H9 (cell line): ENCODE data around the gene SLC22A31. TPM values are rescaled to one million over a fixed set of nuclear protein-coding genes. Genes with fewer than 3 reads are reported as not detected.

Source experiments
- DNase-seq: peaks from one replicate; pipeline ENCODE4 v3.0.0-alpha.2; 2017
- H2AFZ ChIP-seq: one replicate; pipeline ENCODE4 v1.6.1; 2013; ENCODE audit warnings: mild to moderate bottlenecking, low read length, control low read depth, moderate library complexity
- H2AK5ac ChIP-seq: 2 replicates; pipeline ENCODE4 v1.6.1; 2013; ENCODE audit warnings: low read length, control low read depth, mixed read lengths; ENCODE audit not compliant: insufficient read length
- H2BK120ac ChIP-seq: one replicate; pipeline ENCODE4 v1.6.1; 2013; ENCODE audit warnings: low read depth, mild to moderate bottlenecking, low read length, control low read depth, inconsistent platforms; ENCODE audit not compliant: poor library complexity, severe bottlenecking
- H2BK12ac ChIP-seq: 2 replicates; pipeline ENCODE4 v1.6.1; 2013; ENCODE audit warnings: low read length, control low read depth, mixed read lengths, low read depth; ENCODE audit not compliant: insufficient read length
- H2BK15ac ChIP-seq: 2 replicates; pipeline ENCODE4 v1.6.1; 2013; ENCODE audit warnings: low read depth, low read length, control low read depth
- H2BK20ac ChIP-seq: one replicate; pipeline ENCODE4 v1.6.1; 2013; ENCODE audit warnings: low read depth, mild to moderate bottlenecking, low read length, control low read depth, inconsistent platforms; ENCODE audit not compliant: poor library complexity, severe bottlenecking
- H2BK5ac ChIP-seq: 2 replicates; pipeline ENCODE4 v1.6.1; 2013; ENCODE audit warnings: low read length, control low read depth, mixed read lengths; ENCODE audit not compliant: insufficient read length
- H3K14ac ChIP-seq: 2 replicates; pipeline ENCODE4 v1.6.1; 2013; ENCODE audit warnings: low read length, control low read depth; ENCODE audit not compliant: insufficient read depth
- H3K18ac ChIP-seq: 2 replicates; pipeline ENCODE4 v1.6.1; 2013; ENCODE audit warnings: low read depth, mild to moderate bottlenecking, mixed read lengths, low read length, control low read depth; ENCODE audit not compliant: insufficient read length
- H3K23ac ChIP-seq: 2 replicates; pipeline ENCODE4 v1.6.1; 2013; ENCODE audit warnings: low read length, control low read depth, mixed read lengths, low read depth; ENCODE audit not compliant: insufficient read length
- H3K23me2 ChIP-seq: 2 replicates; pipeline ENCODE4 v1.6.1; 2013; ENCODE audit warnings: low read depth, mild to moderate bottlenecking, mixed read lengths, low read length, control low read depth; ENCODE audit not compliant: insufficient read length, poor library complexity, severe bottlenecking
- H3K27ac ChIP-seq: 2 replicates; pipeline ENCODE4 v1.5.1; 2013; ENCODE audit warnings: low read length, control low read depth, mixed read lengths, low read depth; ENCODE audit not compliant: insufficient read length
- H3K27me3 ChIP-seq: 2 replicates; pipeline ENCODE4 v1.6.1; 2013; ENCODE audit warnings: low read length, control low read depth, inconsistent platforms; ENCODE audit not compliant: insufficient read depth
- H3K4ac ChIP-seq: 2 replicates; pipeline ENCODE4 v1.6.1; 2013; ENCODE audit warnings: low read depth, mild to moderate bottlenecking, control low read depth, inconsistent platforms, low read length, moderate library complexity
- H3K4me1 ChIP-seq: 2 replicates; pipeline ENCODE4 v1.6.1; 2013; ENCODE audit warnings: low read length, control low read depth, inconsistent platforms; ENCODE audit not compliant: insufficient read depth
- H3K4me2 ChIP-seq: 2 replicates; pipeline ENCODE4 v1.6.1; 2013; ENCODE audit warnings: low read length, control low read depth, mixed read lengths; ENCODE audit not compliant: insufficient read length, insufficient read depth
- H3K56ac ChIP-seq: 2 replicates; pipeline ENCODE4 v1.6.1; 2013; ENCODE audit warnings: low read depth, mild to moderate bottlenecking, mixed read lengths, low read length, control low read depth; ENCODE audit not compliant: insufficient read length
- H3K79me1 ChIP-seq: 2 replicates; pipeline ENCODE4 v1.6.1; 2013; ENCODE audit warnings: low read depth, mild to moderate bottlenecking, moderate library complexity, low read length, control low read depth, inconsistent platforms; ENCODE audit not compliant: insufficient read depth, poor library complexity, severe bottlenecking
- H3K79me2 ChIP-seq: 2 replicates; pipeline ENCODE4 v1.6.1; 2013; ENCODE audit warnings: low read length, control low read depth, inconsistent platforms; ENCODE audit not compliant: insufficient read depth
- H3K9ac ChIP-seq: 2 replicates; pipeline ENCODE4 v1.6.1; 2013; ENCODE audit warnings: low read length, control low read depth, mixed read lengths; ENCODE audit not compliant: insufficient read length; ENCODE audit errors: extremely low read depth
- H3K9me3 ChIP-seq: one replicate; pipeline ENCODE4 v1.6.1; 2013; ENCODE audit warnings: low read depth, low read length, inconsistent platforms; ENCODE audit not compliant: control insufficient read depth
- H3T11ph ChIP-seq: one replicate; pipeline ENCODE4 v1.6.1; 2013; ENCODE audit warnings: mild to moderate bottlenecking, low read length, control low read depth, inconsistent platforms
- H4K20me1 ChIP-seq: one replicate; pipeline ENCODE4 v1.6.1; 2013; ENCODE audit not compliant: control insufficient read depth, insufficient read length, insufficient read depth
- H4K5ac ChIP-seq: 2 replicates; pipeline ENCODE4 v1.6.1; 2013; ENCODE audit warnings: low read depth, mild to moderate bottlenecking, mixed read lengths, low read length, control low read depth; ENCODE audit not compliant: insufficient read length
- H4K8ac ChIP-seq: replicated peaks from 2 replicates; pipeline ENCODE4 v1.6.1; 2013; ENCODE audit warnings: low read length, control low read depth, mixed read lengths, low read depth; ENCODE audit not compliant: insufficient read length
- H4K91ac ChIP-seq: 2 replicates; pipeline ENCODE4 v1.6.1; 2013; ENCODE audit warnings: low read depth, mild to moderate bottlenecking, moderate library complexity, mixed read lengths, low read length, control low read depth; ENCODE audit not compliant: insufficient read length
- H3K27ac Mint-ChIP-seq, 3 experiments: 2 replicates in 2 of 3; 3 replicates in 1 of 3; pipeline ENCODE4 v1.8.0; 2020 to 2021; ENCODE audit warnings: mixed read lengths in 3 of 3, mild to moderate bottlenecking in 1 of 3, moderate library complexity in 1 of 3
- H3K27me3 Mint-ChIP-seq: 2 replicates; pipeline ENCODE4 v1.8.0; 2021; ENCODE audit warnings: low read depth, mild to moderate bottlenecking, moderate library complexity, mixed read lengths
- H3K36me3 Mint-ChIP-seq, 3 experiments: 2 replicates in 2 of 3; 3 replicates in 1 of 3; pipeline ENCODE4 v1.8.0; 2020 to 2021; ENCODE audit warnings: low read depth in 3 of 3, mixed read lengths in 3 of 3; ENCODE audit not compliant: insufficient read depth in 1 of 3
- H3K4me1 Mint-ChIP-seq, 2 experiments: 2 replicates each; pipeline ENCODE4 v1.8.0; 2020; ENCODE audit warnings: mixed read lengths in 2 of 2
- H3K4me3 Mint-ChIP-seq, 2 experiments: 2 replicates in 1 of 2; 3 replicates in 1 of 2; pipeline ENCODE4 v1.8.0; 2020 to 2021; ENCODE audit warnings: mild to moderate bottlenecking in 2 of 2, mixed read lengths in 2 of 2, moderate library complexity in 1 of 2
- H3K9me3 Mint-ChIP-seq, 2 experiments: 2 replicates in 1 of 2; 3 replicates in 1 of 2; pipeline ENCODE4 v1.8.0; 2020; ENCODE audit warnings: mild to moderate bottlenecking in 2 of 2, mixed read lengths in 2 of 2, moderate library complexity in 1 of 2
- CTCF ChIP-seq: fragments of 200-600 bp; sonication (generic); conservative IDR thresholded peaks from 3 replicates; pipeline ENCODE4 v1.8.0; 2021; ENCODE audit warnings: antibody characterized with exemption, mild to moderate bottlenecking
- WGBS: extraction: QIAGEN DNeasy Blood & Tissue Kit; methylation state at CpG from one replicate; pipeline ENCODE4 v1.1.7; 2013; ENCODE audit warnings: missing lambda C conversion rate, low lambda C conversion rate, mixed read lengths; ENCODE audit not compliant: insufficient read length; ENCODE audit errors: extremely low coverage; 5-methylcytosine and 5-hydroxymethylcytosine counted together
- total RNA-seq: library from RNA; stranded (reverse); gene quantifications from 2 replicates; pipeline ENCODE4 v1.2.1, GENCODE V29; 2021

The SLC22A31 gene
- total RNA-seq, 1 experiment from 2014 or later: 7.7 TPM

- Histone ChIP-seq H3K18ac (no peak overlapping the region), H4K5ac (no peak overlapping the region), H3T11ph (no peak overlapping the region), H3K9me3 (no peaks in the 10 kb centered on the region), H2BK12ac (no peak overlapping the region), H4K8ac (no peak overlapping the region), H3K56ac (no peak overlapping the region), H2AFZ (no peak overlapping the region), H3K4ac (no peak overlapping the region), H3K79me1 (no peaks in the 10 kb centered on the region), H3K23ac (no peak overlapping the region), H3K9ac (no peak overlapping the region), H2AK5ac (no peak overlapping the region), H3K4me2 (no peak overlapping the region), H4K91ac (no peak overlapping the region), H2BK15ac (no peak overlapping the region), H3K27me3 (no peaks in the 10 kb centered on the region), H2BK20ac (no peak overlapping the region), H2BK5ac (no peak overlapping the region), H3K23me2 (no peaks in the 10 kb centered on the region), H3K27ac (no peak overlapping the region), H3K4me1 (no peaks in the 10 kb centered on the region), H3K14ac (no peak overlapping the region), H4K20me1 (no peaks in the 10 kb centered on the region), H3K79me2 (no peaks in the 10 kb centered on the region), H2BK120ac (no peak overlapping the region)
- Mint-ChIP-seq H3K27ac (no peak overlapping the region; a peak in 1 of 7 replicates), H3K36me3 (no peaks in the 10 kb centered on the region), H3K4me1 (peaks cover 0 to 8% of the 10 kb centered on the region in 2 experiments; a peak in 1 of 4 replicates), H3K9me3 (0 out of 5 replicates have a peak, but pooled peaks cover 0 to 1% of the 10 kb centered on the region in 2 experiments), H3K27me3 (peaks cover 12% of the 10 kb centered on the region), H3K4me3 (peak overlapping the region in 1 of 2 experiments; percentile 59; a peak in 1 of 5 replicates)
- no peak for DNase-seq
- no peak for TF ChIP-seq CTCF
- WGBS: no CpG with 5 or more reads among the region's 15 CpGs
Observed at GRCh38 chr16:89164436-89164835, 35.9 kb downstream of the SLC22A31 start.
